Measurements from ENCODE around the gene ARPIN.

The ARPIN gene

DNA sequence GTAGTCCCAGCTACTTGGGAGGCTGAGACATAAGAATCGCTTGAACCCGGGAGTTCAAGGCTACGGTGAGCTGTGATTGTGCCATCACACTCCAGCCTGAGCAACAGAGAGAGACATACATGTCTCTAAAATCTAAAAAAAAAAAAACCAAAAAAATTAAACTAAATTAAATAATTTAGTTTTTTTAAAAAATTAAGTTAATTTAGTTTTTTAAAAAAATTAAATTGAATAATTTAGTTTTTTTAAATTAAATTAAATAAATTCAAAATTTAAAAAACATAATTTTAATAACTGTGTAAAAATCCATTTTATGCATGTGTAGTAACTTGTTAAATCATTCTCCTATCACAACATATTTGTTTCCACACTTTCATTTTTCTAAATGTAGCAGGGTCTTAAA, 20.1 kb upstream of the ARPIN start:
- H3K27ac ChIP-seq (replicated peaks), result no peak overlapping the region
- no peak for DNase-seq (ENCODE audit: low read depth in 1 of 2, low spot score in 1 of 2)
- H3K27me3 ChIP-seq (ENCODE audit: insufficient read depth, poor library complexity, severe bottlenecking), result no peaks in the 10 kb centered on the region
- TF ChIP-seq CTCF (IDR thresholded peaks at IDR 0.05; ENCODE audit: insufficient read depth, low read length) (no peak), POLR2AphosphoS5 (IDR thresholded peaks at IDR 0.05; ENCODE audit: low read depth) (no peak), REST (IDR thresholded peaks at IDR 0.05; ENCODE audit: insufficient replicate concordance, low read depth) (no peak), SPI1 (IDR thresholded peaks at IDR 0.05; ENCODE audit: borderline replicate concordance, low read depth) (no peak), GABPA (IDR thresholded peaks at IDR 0.05; ENCODE audit: low read depth) (no peak)
- no peak overlapping the region for H3K4me3 ChIP-seq (replicated peaks; ENCODE audit: insufficient read depth, low read length)

DNA sequence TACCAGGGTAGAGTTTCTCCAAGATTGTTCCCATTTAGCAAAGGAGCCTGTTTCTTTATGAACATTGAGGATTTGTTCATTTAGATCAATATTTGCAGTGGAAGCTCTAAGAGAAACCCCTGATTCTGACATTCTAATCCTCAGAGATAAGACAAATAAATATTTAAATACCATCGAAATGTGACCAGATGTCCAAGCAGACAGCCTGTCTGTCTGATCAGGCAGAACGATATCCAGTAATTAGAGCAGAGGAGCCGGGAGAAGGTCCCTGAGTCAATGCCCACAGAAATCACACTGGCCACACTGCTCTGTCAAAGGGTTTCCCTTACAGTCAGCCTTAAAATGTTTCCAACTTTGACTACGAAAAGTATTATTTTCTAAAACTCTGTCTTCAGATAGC, 15.7 kb upstream of the ARPIN start:
- H3K27ac ChIP-seq (replicated peaks), result no peak overlapping the region
- no peak overlapping the region for H3K4me3 ChIP-seq (replicated peaks; ENCODE audit: insufficient read depth, low read length)
- TF ChIP-seq CTCF (IDR thresholded peaks at IDR 0.05; ENCODE audit: insufficient read depth, low read length) (no peak), GABPA (IDR thresholded peaks at IDR 0.05; ENCODE audit: low read depth) (no peak), SPI1 (IDR thresholded peaks at IDR 0.05; ENCODE audit: borderline replicate concordance, low read depth) (no peak), POLR2AphosphoS5 (IDR thresholded peaks at IDR 0.05; ENCODE audit: low read depth) (no peak), REST (IDR thresholded peaks at IDR 0.05; ENCODE audit: insufficient replicate concordance, low read depth) (no peak)
- H3K27me3 ChIP-seq (ENCODE audit: insufficient read depth, poor library complexity, severe bottlenecking), result no peaks in the 10 kb centered on the region
- no peak for DNase-seq (ENCODE audit: low read depth in 1 of 2, low spot score in 1 of 2)

- DNase-seq (ENCODE audit: low read depth in 1 of 2, low spot score in 1 of 2), result no peak
- H3K27ac ChIP-seq (replicated peaks), result no peak overlapping the region
These were observed 13.4 kb upstream of the ARPIN start for GRCh38 chr15:89926158-89926557.

More at GRCh38 chr15:89926158-89926557, 13.4 kb upstream of the ARPIN start:
- TF ChIP-seq REST (IDR thresholded peaks at IDR 0.05; ENCODE audit: insufficient replicate concordance, low read depth) (no peak), SPI1 (IDR thresholded peaks at IDR 0.05; ENCODE audit: borderline replicate concordance, low read depth) (no peak), POLR2AphosphoS5 (IDR thresholded peaks at IDR 0.05; ENCODE audit: low read depth) (no peak), GABPA (IDR thresholded peaks at IDR 0.05; ENCODE audit: low read depth) (no peak), CTCF (IDR thresholded peaks at IDR 0.05; ENCODE audit: insufficient read depth, low read length) (no peak)
- H3K27me3 ChIP-seq (ENCODE audit: insufficient read depth, poor library complexity, severe bottlenecking), result no peaks in the 10 kb centered on the region
- no peak overlapping the region for H3K4me3 ChIP-seq (replicated peaks; ENCODE audit: insufficient read depth, low read length)
